Tibial nerve (tissue), 4 donors: ENCODE measurements around the gene PGR. TPM values are rescaled to one million over a fixed set of nuclear protein-coding genes. Genes with fewer than 3 reads are reported as not detected.

Source experiments
- DNase-seq, 2 donors: peaks; one replicate each; pipeline ENCODE4 v3.0.0-alpha.2; 2019; ENCODE audit warnings: low spot score in 2 of 2
- H3K27ac ChIP-seq, 4 donors: fragments of 200-600 bp; sonication (generic) in 3 of 4; one replicate each; pipeline ENCODE4 v1.5.1; 2017 to 2019; ENCODE audit warnings: mild to moderate bottlenecking in 1 of 4
- H3K27me3 ChIP-seq, 2 donors: fragments of 200-600 bp; sonication (generic) in 1 of 2; one replicate each; pipeline versions ENCODE4 v1.5.1 to v1.6.0; 2017 to 2019
- H3K36me3 ChIP-seq, 3 donors: fragments of 200-600 bp; sonication (generic); one replicate each; pipeline ENCODE4 v1.5.1; 2018 to 2019
- H3K4me1 ChIP-seq, 4 donors: fragments of 200-600 bp; sonication (generic) in 3 of 4; one replicate each; pipeline ENCODE4 v1.5.1; 2017 to 2019
- H3K4me3 ChIP-seq, 4 donors: fragments of 200-600 bp; sonication (generic) in 3 of 4; one replicate each; pipeline ENCODE4 v1.5.1; 2017 to 2019; ENCODE audit warnings: mild to moderate bottlenecking in 1 of 4, moderate library complexity in 1 of 4
- H3K9me3 ChIP-seq, 4 donors: fragments of 200-600 bp; sonication (generic) in 3 of 4; one replicate each; pipeline ENCODE4 v1.5.1; 2017 to 2019
- EP300 ChIP-seq, 2 donors: sonication (generic); formaldehyde crosslinking; IDR thresholded peaks; one replicate each; pipeline ENCODE4 v1.6.1; 2017; ENCODE audit warnings: antibody characterized with exemption in 2 of 2, mild to moderate bottlenecking in 1 of 2
- POLR2A ChIP-seq, 2 donors: fragments of 450-650 bp; IDR thresholded peaks; one replicate each; pipeline ENCODE4 v1.6.1; 2017; ENCODE audit warnings: antibody characterized with exemption in 2 of 2, mild to moderate bottlenecking in 2 of 2, moderate library complexity in 2 of 2
- WGBS, 2 donors: methylation state at CpG; one replicate each; pipeline ENCODE4 v1.1.5; 2018; 5-methylcytosine and 5-hydroxymethylcytosine counted together
- total RNA-seq, 4 donors: library from RNA; depleted of rRNA; stranded (reverse); fragments of >200 nt; gene quantifications; one replicate each; pipeline ENCODE4 v1.1.0, GENCODE V29; 2016
- TF ChIP-seq, protein P1 (sequence below), 5 experiments: fragments of 200-600 bp in 3 of 5; fragments of 450-650 bp in 2 of 5; sonication (generic) in 3 of 5; IDR thresholded peaks; one replicate each; pipeline ENCODE4 v1.5.1; 2016 to 2019; ENCODE audit warnings: antibody characterized with exemption in 5 of 5, mild to moderate bottlenecking in 3 of 5, moderate library complexity in 2 of 5

Gene PGR
- total RNA-seq, 4 donors from 2014 or later, result 2.0 to 4.8 (median 2.1) TPM

DNA sequence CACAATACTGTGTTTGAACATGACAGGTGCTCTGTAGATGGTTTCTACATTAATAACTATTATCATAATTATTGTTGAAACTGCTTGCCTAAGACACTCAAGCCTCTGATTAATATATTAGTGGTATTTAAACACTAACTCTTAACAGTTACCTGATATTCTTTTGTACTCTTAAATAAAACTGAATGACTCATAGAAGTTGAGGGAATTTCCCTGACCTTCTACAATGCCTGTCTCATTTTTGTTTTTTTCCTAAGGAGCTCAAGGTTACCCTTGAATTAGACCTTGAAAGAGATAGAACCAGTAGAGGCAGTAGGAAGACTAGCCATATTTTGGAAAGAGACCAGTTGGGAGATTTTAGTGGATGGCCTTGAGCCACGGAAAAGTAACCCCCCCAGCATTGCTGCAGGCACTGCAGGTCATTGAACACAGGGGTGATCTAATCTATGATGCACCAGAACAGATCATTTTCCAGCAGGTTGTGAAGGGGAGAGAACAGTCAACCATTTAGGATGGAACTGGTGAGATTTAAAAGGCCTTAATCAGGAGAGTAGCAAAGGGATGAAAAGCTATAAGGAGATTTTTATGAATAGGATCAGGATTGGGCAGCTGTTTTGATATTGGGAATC, 148.3 kb downstream of the PGR start:
- WGBS, 2 donors, result 81% methylated on average over 1 of the region's 1 CpG
- H3K4me1 ChIP-seq, result no peaks in the 10 kb centered on the region

DNA sequence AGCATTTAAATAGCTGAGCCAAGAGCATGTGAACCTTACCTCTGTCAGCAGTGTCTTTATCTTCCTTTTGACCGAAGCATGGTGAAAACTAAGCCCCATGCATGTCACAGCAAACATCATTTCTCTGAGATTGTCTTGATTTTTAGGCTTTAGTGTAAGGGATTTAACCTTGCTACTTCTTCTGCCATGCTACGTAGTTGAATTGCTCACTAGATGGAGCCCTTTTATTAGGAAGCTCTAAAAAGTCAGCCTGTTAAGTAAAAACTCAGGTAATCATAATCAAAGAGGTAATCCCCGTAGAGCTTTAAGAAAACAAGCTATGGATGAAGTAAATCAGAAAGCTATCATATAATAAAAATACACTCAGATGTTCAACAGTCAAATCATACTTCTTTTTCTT, 149.5 kb downstream of the PGR start:
- H3K4me3 ChIP-seq, result no peak overlapping the region
- no peak for DNase-seq
- no peaks in the 10 kb centered on the region for H3K27me3 ChIP-seq
- TF ChIP-seq POLR2A (IDR thresholded peaks at IDR 0.05) (no peak), EP300 (IDR thresholded peaks at IDR 0.05) (no peak)
- no peaks in the 10 kb centered on the region for H3K9me3 ChIP-seq
- H3K27ac ChIP-seq, result no peak overlapping the region
- no peaks in the 10 kb centered on the region for H3K4me1 ChIP-seq
- WGBS, 2 donors, result 84 to 88% methylated on average over 3 of the region's 3 CpGs
- peaks cover 0 to 55% (median 0%) of the 10 kb centered on the region in 3 donors for H3K36me3 ChIP-seq

More for the DNA sequence above, 148.3 kb downstream of the PGR start:
- Histone ChIP-seq H3K4me3 (no peak overlapping the region), H3K9me3 (no peaks in the 10 kb centered on the region), H3K36me3 (peaks cover 0 to 54% (median 0%) of the 10 kb centered on the region in 3 donors), H3K27me3 (no peaks in the 10 kb centered on the region), H3K27ac (no peak overlapping the region)
- TF ChIP-seq POLR2A (IDR thresholded peaks at IDR 0.05) (no peak), EP300 (IDR thresholded peaks at IDR 0.05) (no peak)
- TF ChIP-seq, protein P1, sequence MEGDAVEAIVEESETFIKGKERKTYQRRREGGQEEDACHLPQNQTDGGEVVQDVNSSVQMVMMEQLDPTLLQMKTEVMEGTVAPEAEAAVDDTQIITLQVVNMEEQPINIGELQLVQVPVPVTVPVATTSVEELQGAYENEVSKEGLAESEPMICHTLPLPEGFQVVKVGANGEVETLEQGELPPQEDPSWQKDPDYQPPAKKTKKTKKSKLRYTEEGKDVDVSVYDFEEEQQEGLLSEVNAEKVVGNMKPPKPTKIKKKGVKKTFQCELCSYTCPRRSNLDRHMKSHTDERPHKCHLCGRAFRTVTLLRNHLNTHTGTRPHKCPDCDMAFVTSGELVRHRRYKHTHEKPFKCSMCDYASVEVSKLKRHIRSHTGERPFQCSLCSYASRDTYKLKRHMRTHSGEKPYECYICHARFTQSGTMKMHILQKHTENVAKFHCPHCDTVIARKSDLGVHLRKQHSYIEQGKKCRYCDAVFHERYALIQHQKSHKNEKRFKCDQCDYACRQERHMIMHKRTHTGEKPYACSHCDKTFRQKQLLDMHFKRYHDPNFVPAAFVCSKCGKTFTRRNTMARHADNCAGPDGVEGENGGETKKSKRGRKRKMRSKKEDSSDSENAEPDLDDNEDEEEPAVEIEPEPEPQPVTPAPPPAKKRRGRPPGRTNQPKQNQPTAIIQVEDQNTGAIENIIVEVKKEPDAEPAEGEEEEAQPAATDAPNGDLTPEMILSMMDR (IDR thresholded peaks at IDR 0.05), result no peak
- no peak for DNase-seq
